GM18511 (cell line): ENCODE data around the gene COMMD4.
"Not testable (repeated sequence)": the region's sequence is repeated elsewhere in the genome, so short reads cannot be mapped to it uniquely, and the experiment has no call there.

Experiments used
- ATAC-seq: cut with Tn5 transposase; IDR thresholded peaks from one replicate; pipeline ENCODE4 v1.9.1; 2021; ENCODE audit warnings: mild to moderate bottlenecking, moderate library complexity; ENCODE audit not compliant: unreplicated experiment

The COMMD4 gene

DNA sequence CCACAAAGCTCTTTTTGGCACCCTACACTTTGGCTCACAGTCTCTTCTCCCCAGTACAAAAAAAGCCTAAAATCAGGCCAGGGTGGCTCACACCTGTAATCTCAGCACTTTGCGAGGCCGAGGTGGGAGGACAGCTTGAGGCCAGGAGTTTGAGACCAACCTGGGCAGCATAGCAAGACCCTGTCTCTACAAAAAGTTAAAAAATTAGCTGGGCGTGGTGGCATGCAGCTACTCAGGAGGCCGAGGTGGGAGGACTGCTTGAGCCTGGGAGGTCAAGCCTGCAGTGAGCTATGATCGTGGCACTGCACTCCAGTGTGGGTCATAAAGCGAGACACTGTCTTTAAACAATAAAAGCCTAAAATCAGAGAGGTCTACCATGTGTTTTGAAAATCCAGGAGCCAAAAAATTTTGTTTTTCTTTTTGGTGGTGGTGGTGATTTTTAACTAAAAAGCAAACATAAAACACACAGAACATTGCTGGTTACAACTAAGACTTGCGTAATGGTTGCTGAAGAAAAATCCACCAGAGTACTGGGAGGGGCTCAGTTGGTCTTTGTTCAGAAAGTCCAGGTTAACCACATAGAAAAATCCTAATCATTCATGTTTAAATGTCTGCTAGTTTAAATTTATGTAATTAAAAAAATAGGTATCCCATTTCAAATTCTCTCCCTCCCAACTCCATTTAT lies 34.2 kb downstream of the COMMD4 start:
- ATAC-seq = no peak

- ATAC-seq = no peak
Measured at GRCh38 chr15:75371486-75371885, 35.6 kb downstream of the COMMD4 start.

DNA sequence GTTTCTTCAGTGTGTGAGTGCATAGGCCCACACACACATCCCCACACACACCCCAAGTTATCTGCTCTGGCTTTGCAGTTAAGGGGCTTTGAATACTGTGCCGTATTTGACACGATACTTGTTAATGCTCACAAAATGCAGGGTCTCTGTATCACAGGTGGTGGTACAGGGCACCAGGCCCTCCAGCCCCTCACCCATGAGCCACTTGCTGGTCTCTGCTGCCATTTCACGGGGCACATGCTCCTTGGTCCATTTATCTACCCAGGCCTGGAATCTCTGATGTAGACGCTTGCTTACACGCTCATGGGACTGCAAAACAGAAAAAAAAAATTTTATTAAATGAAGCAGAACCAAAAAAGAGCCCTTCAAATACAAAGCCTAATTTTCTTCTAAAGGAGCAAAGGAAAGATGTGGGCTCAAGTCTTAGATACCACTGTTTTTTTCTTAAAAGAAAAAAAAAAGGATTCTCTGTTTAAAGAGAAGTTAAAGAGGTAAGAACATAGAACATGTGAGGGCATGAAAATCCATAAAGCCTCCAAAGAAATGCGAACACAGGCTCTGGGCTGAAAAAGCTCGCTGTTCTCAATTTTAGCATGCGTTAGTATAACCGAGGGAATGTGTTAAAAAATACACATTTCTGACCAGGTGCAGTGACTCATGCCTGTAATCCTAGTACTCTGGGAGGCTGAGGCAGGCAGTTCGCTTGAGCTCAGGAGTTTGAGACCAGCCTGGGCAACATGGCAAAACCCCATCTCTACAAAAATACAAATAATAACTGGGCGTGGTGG lies 36.2 kb downstream of the COMMD4 start:
- ATAC-seq = no peak

DNA sequence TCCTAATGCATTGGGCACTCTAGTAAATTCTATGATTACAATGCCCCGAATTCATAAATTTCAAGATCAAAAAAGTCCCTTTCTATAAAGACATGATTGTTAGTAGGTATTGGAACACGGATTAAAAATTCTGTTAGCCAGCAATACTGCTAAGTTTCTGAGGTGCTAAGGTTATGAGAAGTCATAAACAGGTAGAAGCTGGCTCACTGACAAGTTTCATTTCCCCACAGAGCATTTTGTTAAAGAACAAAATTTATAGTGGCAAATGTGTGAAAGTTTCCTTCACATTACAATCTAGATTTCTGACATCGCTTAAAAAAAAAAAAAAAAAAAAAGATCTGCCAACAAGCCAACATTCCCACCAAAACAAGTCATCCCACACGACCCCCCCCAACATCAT lies 44.9 kb downstream of the COMMD4 start:
- no peak for ATAC-seq

DNA sequence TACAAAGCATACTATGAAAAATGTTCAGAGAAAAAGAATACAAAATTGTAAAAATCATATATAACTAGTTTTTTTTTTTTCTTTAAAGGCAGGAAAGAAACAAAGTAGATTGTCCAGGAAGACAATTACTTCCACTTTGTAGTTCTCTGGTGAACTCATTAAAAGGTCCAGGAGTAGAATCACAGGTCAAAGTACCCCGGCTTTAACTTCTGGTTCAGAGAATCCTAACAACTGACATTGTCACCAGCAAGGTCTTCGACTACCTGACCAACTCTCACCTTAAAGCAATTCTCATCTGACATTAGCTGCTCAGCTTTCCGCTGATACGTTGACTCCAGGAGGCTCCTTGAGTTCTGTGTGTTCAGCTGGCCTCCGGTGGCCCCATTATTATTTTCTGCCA lies 48.1 kb downstream of the COMMD4 start:
- not testable (repeated sequence) for ATAC-seq
